CD14-positive monocyte (primary cell): ENCODE data around the gene NUDCD3. TPM values are rescaled to one million over a fixed set of nuclear protein-coding genes. Genes with fewer than 3 reads are reported as not detected.

Source experiments
- DNase-seq, 3 donors: peaks; one replicate each; pipeline ENCODE4 v3.0.0-alpha.2; 2011 to 2022
- H2AFZ ChIP-seq: 2 replicates; pipeline ENCODE4 v1.6.0; 2012; ENCODE audit warnings: mild to moderate bottlenecking, low read depth, low read length, inconsistent platforms; ENCODE audit not compliant: insufficient read depth, poor library complexity, severe bottlenecking
- H3K27ac ChIP-seq, 2 donors: 1 replicate in 1 of 2; 2 replicates in 1 of 2; pipeline ENCODE4 v1.5.1; 2012 to 2013; ENCODE audit warnings: low read length in 2 of 2, control low read depth in 1 of 2, inconsistent platforms in 1 of 2, low read depth in 1 of 2, mild to moderate bottlenecking in 1 of 2
- H3K27me3 ChIP-seq, 2 donors: one replicate each; pipeline versions ENCODE4 v1.6.0 to v1.6.1; 2011 to 2013; ENCODE audit warnings: low read length in 2 of 2; ENCODE audit not compliant: control insufficient read depth in 2 of 2, insufficient read depth in 2 of 2
- H3K36me3 ChIP-seq, 2 donors: replicated peaks in 1 of 2; 1 replicate in 1 of 2; 2 replicates in 1 of 2; pipeline versions ENCODE4 v1.5.1 to v1.6.1; 2012 to 2013; ENCODE audit warnings: low read length in 2 of 2, control low read depth in 1 of 2, inconsistent platforms in 1 of 2, mild to moderate bottlenecking in 1 of 2; ENCODE audit not compliant: insufficient read depth in 2 of 2, control insufficient read depth in 1 of 2
- H3K4me1 ChIP-seq, 2 donors: 1 replicate in 1 of 2; 2 replicates in 1 of 2; pipeline versions ENCODE4 v1.5.1 to v1.6.1; 2012 to 2013; ENCODE audit warnings: low read length in 2 of 2, control low read depth in 1 of 2, inconsistent platforms in 1 of 2, mild to moderate bottlenecking in 1 of 2, moderate library complexity in 1 of 2; ENCODE audit not compliant: insufficient read depth in 2 of 2, control insufficient read depth in 1 of 2
- H3K4me2 ChIP-seq: replicated peaks from 2 replicates; pipeline ENCODE3; 2012; ENCODE audit warnings: low read length, moderate library complexity, mild to moderate bottlenecking; ENCODE audit not compliant: poor library complexity, severe bottlenecking; ENCODE audit errors: extremely low read depth
- H3K4me3 ChIP-seq, 3 experiments: fragments of 200-600 bp in 1 of 3; sonication (generic) in 1 of 3; replicated peaks in 1 of 3; 1 replicate in 2 of 3; 2 replicates in 1 of 3; pipeline ENCODE4 v1.5.1; 2011 to 2013; ENCODE audit warnings: low read length in 3 of 3, mild to moderate bottlenecking in 3 of 3, control low read depth in 2 of 3, low read depth in 2 of 3, inconsistent platforms in 1 of 3, moderate library complexity in 1 of 3
- H3K79me2 ChIP-seq: 2 replicates; pipeline ENCODE4 v1.6.0; 2012; ENCODE audit warnings: mild to moderate bottlenecking, control low read depth, inconsistent platforms, low read length, moderate library complexity; ENCODE audit not compliant: insufficient read depth
- H3K9ac ChIP-seq: 2 replicates; pipeline ENCODE4 v1.6.0; 2017; ENCODE audit warnings: low read length, mild to moderate bottlenecking; ENCODE audit not compliant: insufficient read depth, poor library complexity, severe bottlenecking
- H3K9me3 ChIP-seq, 2 donors: replicated peaks in 1 of 2; 1 replicate in 1 of 2; 2 replicates in 1 of 2; pipeline versions ENCODE4 v1.5.1 to v1.6.1; 2012 to 2013; ENCODE audit warnings: low read length in 2 of 2, control low read depth in 1 of 2; ENCODE audit not compliant: control insufficient read depth in 1 of 2, insufficient read depth in 1 of 2
- H4K20me1 ChIP-seq: 2 replicates; pipeline ENCODE4 v1.6.0; 2012; ENCODE audit warnings: mild to moderate bottlenecking, low read length, control low read depth, moderate library complexity; ENCODE audit not compliant: insufficient read depth
- H3K27ac Mint-ChIP-seq, 7 donors: one replicate each; pipeline ENCODE4 v1.8.0; 2020; ENCODE audit warnings: mild to moderate bottlenecking in 7 of 7, mixed read lengths in 7 of 7, moderate library complexity in 6 of 7, inconsistent platforms in 2 of 7
- H3K27me3 Mint-ChIP-seq, 3 donors: one replicate each; pipeline ENCODE4 v1.8.0; 2021 to 2022; ENCODE audit warnings: low read depth in 3 of 3, mild to moderate bottlenecking in 3 of 3, mixed read lengths in 3 of 3, moderate library complexity in 3 of 3, inconsistent platforms in 1 of 3
- H3K36me3 Mint-ChIP-seq, 2 donors: one replicate each; pipeline ENCODE4 v1.8.0; 2020; ENCODE audit warnings: mixed read lengths in 2 of 2, inconsistent platforms in 1 of 2, mild to moderate bottlenecking in 1 of 2
- H3K4me1 Mint-ChIP-seq: one replicate; pipeline ENCODE4 v1.8.0; 2020; ENCODE audit warnings: mild to moderate bottlenecking, mixed read lengths
- H3K4me3 Mint-ChIP-seq, 2 donors: one replicate each; pipeline ENCODE4 v1.8.0; 2020; ENCODE audit warnings: mild to moderate bottlenecking in 2 of 2, mixed read lengths in 2 of 2, moderate library complexity in 1 of 2
- H3K9me3 Mint-ChIP-seq, 7 donors: one replicate each; pipeline ENCODE4 v1.8.0; 2020 to 2022; ENCODE audit warnings: mixed read lengths in 7 of 7, mild to moderate bottlenecking in 6 of 7, moderate library complexity in 6 of 7, inconsistent platforms in 2 of 7
- CTCF ChIP-seq: fragments of 200-600 bp; IDR thresholded peaks from one replicate; pipeline ENCODE4 v1.8.0; 2022; ENCODE audit warnings: antibody characterized with exemption, mild to moderate bottlenecking
- WGBS: methylation state at CpG from one replicate; pipeline ENCODE4 v1.1.5; 2013; ENCODE audit warnings: missing lambda C conversion rate; ENCODE audit not compliant: insufficient coverage; 5-methylcytosine and 5-hydroxymethylcytosine counted together
- intact Hi-C, 2 donors: fragments of 100-400 bp; cut with micrococcal nuclease; formaldehyde crosslinking; loops; one replicate each; pipeline versions ENCODE4 v1.15.0 to v1.15.1; 2023
- polyA plus RNA-seq, 3 donors: library from polyadenylated mRNA; depleted of rRNA in 1 of 3; unstranded in 2 of 3; stranded (reverse) in 1 of 3; fragments of 300-500 nt in 2 of 3; fragments of >200 nt in 1 of 3; fragmentation: Illumina TruSeq in 2 of 3; gene quantifications; 1 replicate in 2 of 3; 2 replicates in 1 of 3; pipeline ENCODE4 v1.2.3, GENCODE V29; 2012 to 2021

The NUDCD3 gene
- polyA plus RNA-seq, 3 donors = 13.6 to 26.5 (median 21.6) TPM

GRCh38 chr7:44449584-44449928 lies 40.9 kb downstream of the NUDCD3 start:
- no peak for TF ChIP-seq CTCF
- H3K9ac ChIP-seq = no peak overlapping the region
- H3K4me1 ChIP-seq = peaks cover 10 to 17% of the 10 kb centered on the region in 2 donors
- peaks cover 14% of the 10 kb centered on the region for H3K4me1 Mint-ChIP-seq
- H3K4me3 ChIP-seq = no peak overlapping the region
- peak overlapping the region; percentile 48 to 86 (median 75) for H3K27ac Mint-ChIP-seq
- H3K36me3 Mint-ChIP-seq = peaks cover 56 to 69% of the 10 kb centered on the region in 2 donors
- no peak overlapping the region for H2AFZ ChIP-seq
- peaks cover 29 to 67% of the 10 kb centered on the region in 2 donors for H3K36me3 ChIP-seq
- peaks cover 68% of the 10 kb centered on the region for H3K79me2 ChIP-seq
- peaks cover 0 to 1% (median 0%) of the 10 kb centered on the region in 3 donors for H3K27me3 Mint-ChIP-seq
- no peaks in the 10 kb centered on the region for H3K27me3 ChIP-seq
- H3K27ac ChIP-seq = peak overlapping the region in 1 of 2 donors; percentile 62
- peak; percentile 13 to 27 (median 15) for DNase-seq
- intact Hi-C loops = no loop called here
- H3K4me2 ChIP-seq = peak overlapping the region; percentile 9
- peaks cover 0 to 3% (median 0%) of the 10 kb centered on the region in 7 donors for H3K9me3 Mint-ChIP-seq
- H4K20me1 ChIP-seq = peaks cover 71% of the 10 kb centered on the region
- H3K4me3 Mint-ChIP-seq = peak overlapping the region in 1 of 2 donors; percentile 36
- H3K9me3 ChIP-seq = no peaks in the 10 kb centered on the region
- WGBS = no CpG with 5 or more reads among the region's 1 CpG

GRCh38 chr7:44448922-44449583 lies 41.4 kb downstream of the NUDCD3 start:
- Histone ChIP-seq H3K36me3 (peaks cover 31 to 72% of the 10 kb centered on the region in 2 donors), H4K20me1 (peaks cover 76% of the 10 kb centered on the region), H2AFZ (no peak overlapping the region), H3K9me3 (no peaks in the 10 kb centered on the region), H3K79me2 (peaks cover 69% of the 10 kb centered on the region), H3K4me2 (peak overlapping the region; percentile 9), H3K27me3 (no peaks in the 10 kb centered on the region), H3K9ac (no peak overlapping the region), H3K4me1 (peaks cover 10 to 17% of the 10 kb centered on the region in 2 donors), H3K27ac (peak overlapping the region in 1 of 2 donors; percentile 62), H3K4me3 (no peak overlapping the region)
- intact Hi-C loops = no loop called here
- TF ChIP-seq CTCF = no peak
- peaks cover 55 to 65% of the 10 kb centered on the region in 2 donors for H3K36me3 Mint-ChIP-seq
- peak overlapping the region in 1 of 2 donors; percentile 4 for H3K4me3 Mint-ChIP-seq
- peaks cover 14% of the 10 kb centered on the region for H3K4me1 Mint-ChIP-seq
- peaks cover 0 to 3% (median 0%) of the 10 kb centered on the region in 7 donors for H3K9me3 Mint-ChIP-seq
- peaks cover 0 to 1% (median 0%) of the 10 kb centered on the region in 3 donors for H3K27me3 Mint-ChIP-seq
- DNase-seq = peak in 1 of 3 donors; percentile 2
- 78% methylated on average over 3 of the region's 4 CpGs for WGBS
- peak overlapping the region; percentile 48 to 86 (median 75) for H3K27ac Mint-ChIP-seq
